ENCODE data around the gene STK17A.

GRCh38 chr7:43600056-43600455, 17.1 kb downstream of the STK17A start:
- TF ChIP-seq CREB1 (IDR thresholded peaks at IDR 0.05; ENCODE audit: low read depth), result no peak
- no peak for TF ChIP-seq YY1 (IDR thresholded peaks at IDR 0.05; ENCODE audit: low read depth)
- TF ChIP-seq TEAD4 (IDR thresholded peaks at IDR 0.05), result no peak
- no peak for TF ChIP-seq EP300 (IDR thresholded peaks at IDR 0.05; ENCODE audit: borderline replicate concordance)
- TF ChIP-seq EGR1 (IDR thresholded peaks at IDR 0.05), result no peak
- TF ChIP-seq ZBTB7A (IDR thresholded peaks at IDR 0.05; ENCODE audit: low read depth), result no peak
- no peak for TF ChIP-seq REST (IDR thresholded peaks at IDR 0.05; ENCODE audit: low read depth)
- no peak for TF ChIP-seq MAX (IDR thresholded peaks at IDR 0.05)
- TF ChIP-seq RAD21 (IDR thresholded peaks at IDR 0.05; ENCODE audit: low read depth), result no peak
- no peak for TF ChIP-seq FOXM1 (IDR thresholded peaks at IDR 0.05; ENCODE audit: borderline replicate concordance, low read depth)
- no peak for TF ChIP-seq TAF1 (IDR thresholded peaks at IDR 0.05; ENCODE audit: low read depth)
- no peak for TF ChIP-seq NFIC (IDR thresholded peaks at IDR 0.05)
- TF ChIP-seq USF1 (IDR thresholded peaks at IDR 0.05), result no peak

Measured in Ishikawa (cell line).